Measurements from ENCODE around the gene PAX8.
"Not testable (repeated sequence)": the region's sequence is repeated elsewhere in the genome, so short reads cannot be mapped to it uniquely, and the experiment has no call there.

Gene PAX8

GRCh38 chr2:113309655-113310387, 31.1 kb upstream of the PAX8 start:
- no peak overlapping the region for H3K4me3 ChIP-seq (ENCODE audit: low read depth, low read length)
- DNase-seq (ENCODE audit: low read depth), result no peak
- TF ChIP-seq, protein P1, sequence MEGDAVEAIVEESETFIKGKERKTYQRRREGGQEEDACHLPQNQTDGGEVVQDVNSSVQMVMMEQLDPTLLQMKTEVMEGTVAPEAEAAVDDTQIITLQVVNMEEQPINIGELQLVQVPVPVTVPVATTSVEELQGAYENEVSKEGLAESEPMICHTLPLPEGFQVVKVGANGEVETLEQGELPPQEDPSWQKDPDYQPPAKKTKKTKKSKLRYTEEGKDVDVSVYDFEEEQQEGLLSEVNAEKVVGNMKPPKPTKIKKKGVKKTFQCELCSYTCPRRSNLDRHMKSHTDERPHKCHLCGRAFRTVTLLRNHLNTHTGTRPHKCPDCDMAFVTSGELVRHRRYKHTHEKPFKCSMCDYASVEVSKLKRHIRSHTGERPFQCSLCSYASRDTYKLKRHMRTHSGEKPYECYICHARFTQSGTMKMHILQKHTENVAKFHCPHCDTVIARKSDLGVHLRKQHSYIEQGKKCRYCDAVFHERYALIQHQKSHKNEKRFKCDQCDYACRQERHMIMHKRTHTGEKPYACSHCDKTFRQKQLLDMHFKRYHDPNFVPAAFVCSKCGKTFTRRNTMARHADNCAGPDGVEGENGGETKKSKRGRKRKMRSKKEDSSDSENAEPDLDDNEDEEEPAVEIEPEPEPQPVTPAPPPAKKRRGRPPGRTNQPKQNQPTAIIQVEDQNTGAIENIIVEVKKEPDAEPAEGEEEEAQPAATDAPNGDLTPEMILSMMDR (IDR thresholded peaks at IDR 0.05; ENCODE audit: low read depth, low read length, missing control alignments), result no peak

DNA sequence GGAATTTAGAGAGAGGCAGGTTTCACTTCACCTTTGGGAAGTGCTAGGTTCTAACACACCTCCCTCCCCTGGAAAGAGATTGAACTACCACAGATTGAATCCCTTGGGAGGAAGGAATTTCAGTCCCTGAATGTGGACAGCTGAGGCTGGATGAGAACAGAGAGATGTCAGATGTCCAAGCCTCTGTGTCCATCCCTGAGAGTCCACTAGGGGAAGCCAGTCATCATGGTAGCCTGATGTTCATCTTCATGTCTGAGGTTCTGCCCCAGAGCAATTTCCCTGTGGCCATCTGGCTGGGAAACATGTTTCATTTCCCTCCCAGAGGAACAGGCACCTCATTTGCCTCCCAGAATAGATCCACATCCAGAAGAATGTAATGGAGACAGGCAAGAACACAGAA, 30.1 kb upstream of the PAX8 start:
- H3K4me3 ChIP-seq (ENCODE audit: low read depth, low read length); DNase-seq (ENCODE audit: low read depth): not testable (repeated sequence)

DNA sequence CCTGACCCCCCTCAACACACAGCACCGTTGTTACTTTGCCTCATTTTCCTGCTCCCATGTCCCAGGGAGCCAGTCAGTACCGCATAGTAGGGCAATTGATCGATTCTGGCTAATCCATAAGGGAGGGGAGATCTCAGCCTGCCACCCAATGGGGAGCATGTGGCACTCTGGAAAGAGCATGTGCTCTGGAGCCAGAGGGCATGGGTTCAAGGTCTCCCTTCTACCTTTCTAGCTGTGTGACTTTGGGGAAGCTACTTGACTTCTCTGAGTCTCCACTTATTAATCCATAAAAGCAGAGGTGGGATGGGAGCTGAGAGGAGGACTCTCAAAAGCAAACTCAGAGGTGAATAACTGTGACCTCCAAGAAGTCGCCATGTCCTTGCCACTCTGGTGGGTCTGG, 27.5 kb upstream of the PAX8 start:
- H3K4me3 ChIP-seq (ENCODE audit: low read depth, low read length); DNase-seq (ENCODE audit: low read depth): not testable (repeated sequence)

GRCh38 chr2:113305749-113306148, 27.0 kb upstream of the PAX8 start:
- DNase-seq (ENCODE audit: low read depth); H3K4me3 ChIP-seq (ENCODE audit: low read depth, low read length): not testable (repeated sequence)

GRCh38 chr2:113305146-113305545, 26.4 kb upstream of the PAX8 start:
- TF ChIP-seq, protein P1 (IDR thresholded peaks at IDR 0.05; ENCODE audit: low read depth, low read length, missing control alignments), result no peak
- H3K4me3 ChIP-seq (ENCODE audit: low read depth, low read length), result no peak overlapping the region
- no peak for DNase-seq (ENCODE audit: low read depth)

DNA sequence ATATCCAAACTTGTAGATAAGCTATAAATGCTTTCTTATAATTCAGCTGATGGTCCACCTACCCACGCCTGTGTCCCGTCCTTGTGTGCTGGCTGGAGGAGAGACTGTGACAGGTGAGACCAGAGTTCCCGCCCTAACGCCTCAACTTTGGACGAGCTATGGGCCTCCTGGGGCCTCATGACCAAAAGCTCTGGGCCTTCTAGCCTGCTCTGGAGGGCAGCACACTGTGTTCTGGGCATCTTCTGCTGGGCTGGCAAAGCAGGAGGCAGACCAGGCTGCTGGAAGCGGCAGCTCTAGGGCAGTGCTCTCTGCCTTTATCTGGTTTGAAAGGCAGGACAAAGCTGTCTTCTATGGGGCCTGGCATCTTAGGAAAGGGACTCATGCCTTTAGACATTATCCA, 26.0 kb upstream of the PAX8 start:
- TF ChIP-seq, protein P1 (IDR thresholded peaks at IDR 0.05; ENCODE audit: low read depth, low read length, missing control alignments), result no peak
- no peak for DNase-seq (ENCODE audit: low read depth)
- H3K4me3 ChIP-seq (ENCODE audit: low read depth, low read length), result no peak overlapping the region

DNA sequence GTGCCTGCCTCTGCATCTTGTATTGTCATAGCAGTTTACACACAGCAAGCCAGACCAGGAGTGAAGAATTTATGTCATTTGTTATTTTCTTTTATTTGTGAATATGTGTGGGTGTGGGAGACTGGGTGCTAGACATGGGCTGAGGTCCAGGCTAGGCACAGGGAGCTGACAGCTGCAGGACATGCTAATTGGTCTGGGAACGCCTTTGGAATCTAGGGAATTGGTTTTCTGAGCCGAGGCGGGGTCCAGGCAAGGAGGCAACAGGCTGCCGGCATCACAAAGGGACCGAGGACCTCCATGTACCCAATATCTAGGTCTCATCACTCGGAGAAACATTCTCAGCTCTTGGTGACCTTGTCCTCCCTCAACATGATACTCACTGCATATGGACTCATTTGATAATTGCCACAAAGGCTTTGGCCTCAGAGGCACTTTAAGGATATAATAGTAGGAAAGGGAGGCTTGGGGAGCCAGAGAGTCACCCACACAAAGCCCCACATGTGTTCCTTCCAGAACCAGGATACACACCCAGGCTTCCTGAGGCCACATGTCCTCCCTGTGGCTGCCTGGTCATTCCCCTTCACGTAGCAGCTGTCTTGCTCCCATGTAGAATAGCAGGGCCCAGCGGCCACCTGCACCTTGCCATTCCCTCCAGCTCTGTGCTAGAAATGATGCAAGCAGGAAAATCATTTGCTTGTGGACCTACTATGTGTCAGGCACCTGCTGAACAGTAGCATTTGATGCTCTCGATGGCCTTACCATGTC, 23.7 kb upstream of the PAX8 start:
- not testable (repeated sequence) for DNase-seq (ENCODE audit: low read depth); H3K4me3 ChIP-seq (ENCODE audit: low read depth, low read length)

GRCh38 chr2:113300281-113300680, 21.6 kb upstream of the PAX8 start:
- DNase-seq (ENCODE audit: low read depth), result no peak

DNA sequence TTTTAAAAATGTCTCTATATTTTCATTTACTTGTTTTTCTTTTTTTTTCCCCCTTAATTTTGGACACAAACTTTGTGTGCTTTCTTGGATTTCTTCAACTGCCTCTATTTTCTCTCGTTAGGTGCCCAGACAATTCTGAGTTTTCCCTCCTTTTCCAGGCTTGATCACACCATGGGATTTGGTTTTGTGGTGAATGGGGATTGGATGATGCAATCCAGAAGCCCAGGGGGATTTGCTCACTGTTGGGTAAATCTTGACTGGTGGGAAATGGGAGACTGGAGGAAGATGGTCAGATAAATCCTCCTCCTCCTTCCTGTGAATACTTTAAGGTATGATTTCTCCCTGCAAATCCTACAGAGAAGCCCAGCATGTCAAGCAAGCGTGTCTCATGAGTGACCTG, 19.5 kb upstream of the PAX8 start:
- DNase-seq (ENCODE audit: low read depth), result no peak
- TF ChIP-seq, protein P1 (IDR thresholded peaks at IDR 0.05; ENCODE audit: low read depth, low read length, missing control alignments), result no peak
- no peak overlapping the region for H3K4me3 ChIP-seq (ENCODE audit: low read depth, low read length)

More at GRCh38 chr2:113300281-113300680, 21.6 kb upstream of the PAX8 start:
- TF ChIP-seq, protein P1 (IDR thresholded peaks at IDR 0.05; ENCODE audit: low read depth, low read length, missing control alignments), result no peak
- no peak overlapping the region for H3K4me3 ChIP-seq (ENCODE audit: low read depth, low read length)
